Fibroblast of peridontal ligament (primary cell): Measurements from ENCODE around the gene TRAFD1.
A peak's percentile ranks its signal among the peaks of the same experiment; 100 is the strongest.

ENCODE experiments used
- DNase-seq: peaks from one replicate; pipeline ENCODE4 v3.0.0-alpha.2; 2010; ENCODE audit errors: extremely low read depth

Gene TRAFD1

DNA sequence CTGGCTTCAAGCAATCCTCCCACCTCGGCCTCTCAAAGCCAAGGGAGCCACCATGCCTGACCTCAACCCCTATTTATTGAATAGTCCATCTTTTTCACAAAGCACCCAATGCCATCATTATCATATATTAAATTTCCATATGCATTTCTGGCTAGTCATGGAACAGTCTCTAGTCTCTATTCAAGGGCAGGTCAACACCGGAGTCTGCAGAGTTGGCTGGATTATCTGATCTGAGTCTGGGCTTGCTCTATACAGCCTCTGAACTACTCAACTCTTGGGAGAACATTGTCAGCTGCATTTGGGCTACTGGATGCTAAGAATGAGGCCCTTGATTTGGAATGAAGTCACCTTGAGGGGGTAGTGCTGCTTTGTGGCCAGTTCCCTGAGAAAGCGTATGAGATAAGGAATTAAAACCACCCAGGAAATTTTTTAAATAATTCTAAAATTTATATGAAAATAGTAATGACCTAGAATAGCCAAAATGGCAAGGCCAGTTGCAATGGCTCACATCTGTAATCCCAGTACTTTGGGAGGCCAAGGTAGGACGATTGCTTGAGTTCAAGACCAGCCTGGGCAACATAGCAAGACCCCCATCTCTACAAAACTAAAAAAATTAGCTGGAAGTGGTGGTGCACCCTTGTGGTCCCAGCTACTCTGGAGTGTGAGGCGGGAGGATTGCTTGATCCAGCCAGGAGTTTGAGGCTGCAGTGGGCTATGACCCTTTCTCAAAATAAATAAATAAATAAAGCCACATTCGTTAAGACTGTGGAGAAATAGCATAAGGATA, 9.9 kb upstream of the TRAFD1 start:
- no peak for DNase-seq

DNA sequence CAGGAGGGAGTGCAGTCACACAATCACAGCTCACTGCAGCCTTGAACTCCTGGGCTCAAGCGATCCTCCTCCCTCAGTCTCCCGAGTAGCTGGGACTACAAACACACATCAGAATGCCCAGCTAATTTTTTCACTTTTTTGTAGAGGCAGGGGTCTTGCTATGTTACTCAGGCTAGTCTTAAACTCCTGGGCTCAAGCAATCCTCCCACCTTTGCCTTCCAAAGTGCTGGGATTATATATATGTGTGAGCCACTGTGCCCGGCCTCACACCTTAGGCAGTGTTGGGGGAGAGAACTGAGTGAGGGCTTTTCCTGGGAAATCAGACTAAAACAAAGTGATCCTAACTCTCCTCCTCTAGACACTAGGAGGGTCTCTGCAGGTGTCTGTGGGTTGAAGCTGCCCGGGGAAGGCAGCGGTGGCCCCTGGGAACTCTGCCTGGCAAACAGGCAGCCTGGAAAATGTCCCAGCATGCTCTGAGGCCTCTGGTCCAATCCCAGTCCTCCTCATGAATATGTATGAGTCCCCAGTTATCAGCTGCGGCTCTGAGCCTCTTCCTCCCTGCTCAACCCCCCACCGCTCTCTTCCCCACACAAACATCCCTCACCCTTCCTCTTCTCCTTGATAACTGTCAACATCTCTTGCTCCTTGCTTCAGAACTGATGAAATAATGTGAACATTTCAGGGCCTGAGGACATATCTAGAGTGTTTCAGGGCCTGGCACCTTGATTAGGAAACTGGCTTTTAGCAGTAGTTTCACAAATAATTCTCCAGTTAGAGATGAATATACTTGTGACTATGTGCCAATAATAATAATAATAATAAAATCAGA, 8.9 kb upstream of the TRAFD1 start:
- no peak for DNase-seq

DNA sequence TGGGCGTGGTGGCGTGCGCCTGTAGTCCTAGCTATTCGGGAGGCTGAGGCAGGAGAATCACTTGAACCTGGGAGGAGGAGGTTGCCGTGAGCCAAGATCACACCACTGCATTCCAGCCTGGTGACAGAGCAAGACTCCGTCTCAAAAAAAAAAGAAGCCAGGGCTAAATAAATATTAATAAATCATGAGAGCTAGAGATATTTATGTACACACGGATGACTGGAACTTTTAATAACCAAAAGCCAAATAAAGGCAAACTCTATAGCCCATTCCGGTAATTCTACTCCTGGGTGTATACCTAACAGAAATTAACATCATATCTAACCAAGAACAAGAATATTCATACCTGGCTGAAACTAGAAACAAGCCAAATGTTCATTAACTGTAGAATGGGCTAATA, 7.7 kb upstream of the TRAFD1 start:
- no peak for DNase-seq

DNA sequence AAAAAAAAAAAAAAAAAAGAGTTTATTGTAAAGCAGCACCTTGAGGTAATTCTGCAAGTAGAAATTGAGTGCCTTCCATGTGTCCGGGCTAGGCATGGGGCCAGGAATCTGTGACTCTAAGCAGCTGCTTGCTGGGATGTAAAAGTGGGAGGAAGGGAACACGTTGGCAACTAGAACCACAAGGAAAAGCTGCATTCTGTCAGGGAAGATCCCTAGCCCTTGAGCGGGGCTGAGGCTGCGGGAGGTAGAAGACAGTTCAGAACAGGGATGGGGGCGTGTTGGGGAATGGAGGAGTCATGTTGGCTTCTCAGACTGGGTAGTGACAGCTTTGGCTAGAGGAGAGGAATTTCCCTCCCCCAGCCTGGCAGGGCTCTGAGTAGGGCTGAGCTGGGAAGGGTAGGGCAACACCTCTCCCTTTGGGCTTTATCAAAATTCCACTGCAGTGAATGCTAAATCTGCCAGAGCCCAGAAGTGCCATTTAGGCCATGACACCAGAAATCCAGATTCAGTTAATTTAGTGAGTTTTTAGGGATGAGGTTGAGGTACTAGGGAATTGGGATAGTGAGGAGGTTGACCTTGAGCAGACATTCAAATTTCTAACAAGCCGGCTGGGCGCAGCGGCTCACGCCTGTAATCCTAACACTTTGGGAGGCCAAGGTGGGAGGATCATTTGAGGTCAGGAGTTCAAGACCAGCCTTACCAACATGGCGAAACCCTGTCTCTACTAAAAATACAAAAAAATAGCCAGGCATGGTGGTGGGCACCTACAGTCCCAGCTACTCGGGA, 3.4 kb upstream of the TRAFD1 start:
- peak; percentile 78 for DNase-seq

DNA sequence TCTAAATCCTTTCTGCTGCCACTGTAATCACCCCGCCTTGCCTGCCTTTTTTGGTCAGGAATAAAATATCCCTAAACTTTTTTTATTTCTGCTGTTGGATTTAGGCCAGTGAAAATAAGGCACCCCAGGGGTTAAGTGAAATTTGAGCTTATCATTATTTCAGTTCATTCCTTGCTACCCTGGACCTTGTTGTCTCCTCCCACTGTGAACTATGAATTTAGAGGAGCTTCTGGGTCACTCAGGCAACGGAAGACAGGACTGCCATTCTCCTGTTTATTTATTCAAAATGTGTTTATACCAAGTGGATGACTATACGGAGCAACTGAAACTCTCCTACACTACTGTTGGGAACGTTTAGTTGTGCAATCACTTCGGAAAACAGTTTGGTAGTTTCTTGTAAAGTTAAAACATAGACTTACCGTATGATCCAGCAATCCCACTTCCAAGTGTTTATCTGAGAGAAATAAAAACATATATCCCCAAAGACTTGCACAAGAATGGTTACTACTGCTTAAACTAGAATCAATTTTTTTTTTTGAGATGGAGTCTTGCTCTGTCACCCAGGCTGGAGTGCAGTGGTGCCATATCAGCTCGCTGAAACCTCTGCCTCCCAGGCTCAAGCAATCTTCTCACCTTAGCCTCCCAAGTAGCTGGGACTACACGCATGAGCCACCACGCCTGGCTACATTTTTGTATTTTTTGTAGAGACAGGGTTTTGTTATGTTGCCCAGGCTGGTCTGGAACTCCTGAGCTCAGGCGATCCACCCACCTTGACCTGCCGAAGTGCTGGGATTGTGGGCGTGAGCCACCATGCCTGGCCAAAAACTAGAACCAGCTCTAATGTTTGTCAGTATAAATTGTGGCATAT, 2.3 kb upstream of the TRAFD1 start:
- DNase-seq: peak; percentile 96

DNA sequence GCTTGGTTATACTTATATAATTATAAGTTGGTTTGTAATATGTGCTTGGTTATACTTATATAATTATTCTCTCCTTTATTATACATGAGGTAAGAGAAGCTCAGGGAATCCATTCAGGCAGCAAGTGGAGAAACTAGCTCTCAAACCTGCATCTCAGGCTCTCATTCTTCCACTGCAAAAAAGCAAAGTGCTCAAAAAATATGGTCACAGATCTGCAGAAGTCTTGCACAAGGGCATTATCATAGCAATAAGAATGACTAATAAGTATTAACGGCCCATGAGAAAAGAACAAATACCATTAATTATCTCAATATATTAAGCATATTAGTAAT, 476 bp upstream of the TRAFD1 start:
- no peak for DNase-seq

DNA sequence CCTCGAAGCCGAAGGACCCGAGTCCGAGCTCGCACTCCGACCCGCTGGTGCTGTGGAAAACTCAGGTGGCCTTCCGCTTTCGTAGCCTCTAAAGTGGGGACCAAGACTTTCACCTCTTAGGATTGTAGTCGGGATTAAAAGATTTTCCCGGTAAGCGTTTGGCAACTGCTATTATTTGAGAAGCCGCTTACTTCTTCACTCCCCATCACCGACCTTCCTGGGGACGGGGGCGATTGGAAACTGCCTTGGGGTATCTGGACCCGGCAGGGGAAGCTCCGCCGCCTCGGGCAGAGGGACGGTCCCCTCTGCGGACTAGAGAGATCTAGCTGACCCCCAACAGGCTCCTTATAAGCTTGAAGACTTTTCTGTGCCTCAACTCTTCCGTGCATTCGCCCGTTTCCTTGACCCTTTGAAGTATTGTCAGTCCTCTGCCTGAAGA, 659 bp downstream of the TRAFD1 start:
- DNase-seq: peak; percentile 15

DNA sequence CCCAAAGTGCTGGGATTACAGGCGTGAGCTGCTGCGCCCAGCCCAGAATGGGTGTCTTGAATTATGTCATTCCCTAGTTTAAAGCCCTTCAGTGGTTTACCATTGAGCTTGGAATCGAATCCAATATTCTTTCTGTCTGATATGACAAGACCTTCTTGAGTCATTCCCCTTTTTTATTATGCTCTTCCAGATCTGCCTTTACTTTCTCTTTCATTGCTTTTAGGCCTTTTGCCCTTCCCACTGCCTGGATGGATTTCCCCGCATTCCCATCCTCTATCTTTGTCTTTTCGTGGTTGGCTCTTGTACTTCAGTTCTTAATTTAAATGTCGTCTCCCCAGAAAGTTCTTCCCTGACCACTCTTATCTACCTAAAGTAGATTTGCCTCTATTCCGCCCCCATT, 1.6 kb downstream of the TRAFD1 start:
- DNase-seq: peak; percentile 45

DNA sequence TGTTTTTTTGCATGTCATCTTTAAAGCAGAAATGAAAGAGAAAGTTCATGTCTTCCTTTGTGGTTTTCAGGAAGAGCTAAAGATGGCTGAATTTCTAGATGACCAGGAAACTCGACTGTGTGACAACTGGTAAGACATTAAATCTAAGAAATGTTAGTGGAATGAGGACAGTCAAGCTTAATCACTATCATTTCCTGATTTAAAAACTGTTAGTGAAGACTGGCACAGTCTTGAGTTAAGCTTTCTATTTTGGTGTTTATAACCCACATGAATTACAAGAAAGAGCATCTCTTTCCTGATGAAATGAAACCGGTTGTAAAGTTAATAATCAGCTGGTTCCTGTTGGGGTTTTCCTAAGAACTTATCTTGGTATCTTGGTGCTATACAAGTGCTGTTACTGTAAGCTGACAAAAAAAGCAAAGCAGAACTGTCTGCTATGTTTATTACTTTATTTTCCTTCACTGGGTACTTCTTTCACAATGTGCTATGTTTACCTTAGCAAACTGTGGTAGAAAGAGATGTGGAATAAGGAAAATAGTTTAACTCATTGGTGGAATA, 5.2 kb downstream of the TRAFD1 start:
- DNase-seq: peak; percentile 43

DNA sequence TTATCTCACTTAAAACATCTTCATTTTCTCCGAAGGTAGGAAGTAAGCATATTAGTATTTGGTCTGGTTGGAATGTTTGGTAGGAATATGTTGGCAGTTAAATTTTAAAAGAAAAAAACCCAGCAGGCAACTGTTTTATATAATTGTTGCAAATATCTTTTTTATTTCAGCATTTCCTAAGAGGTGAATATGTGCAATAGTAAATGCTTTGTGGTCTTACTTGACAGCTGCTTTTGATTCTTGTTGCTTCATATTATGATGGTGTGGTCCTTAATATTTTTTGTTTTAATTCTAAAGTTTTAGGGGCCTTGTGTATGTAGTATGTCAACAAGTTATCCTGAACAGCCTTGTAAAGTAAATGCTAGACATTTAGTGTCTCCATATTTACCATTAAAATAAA, 6.3 kb downstream of the TRAFD1 start:
- peak; percentile 50 for DNase-seq

DNA sequence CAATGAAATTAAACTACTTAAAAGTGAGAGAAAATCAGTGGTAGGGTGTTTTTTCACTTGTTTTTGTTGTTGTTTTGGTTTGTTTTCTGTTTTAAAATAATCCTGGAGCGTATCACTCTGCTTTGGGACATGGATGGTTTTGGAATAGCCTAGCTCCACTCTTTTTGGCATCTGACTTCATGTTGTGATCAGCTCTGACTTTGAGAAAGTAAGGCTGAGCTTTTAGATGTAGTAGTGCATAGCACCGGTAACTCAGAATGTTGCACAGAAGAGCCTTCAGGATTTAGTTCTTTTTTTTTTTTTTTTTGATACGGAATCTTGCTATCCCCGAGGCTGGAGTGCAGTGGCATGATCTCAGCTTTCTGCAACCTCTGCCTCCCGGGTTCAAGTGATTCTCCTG, 8.1 kb downstream of the TRAFD1 start:
- no peak for DNase-seq

DNA sequence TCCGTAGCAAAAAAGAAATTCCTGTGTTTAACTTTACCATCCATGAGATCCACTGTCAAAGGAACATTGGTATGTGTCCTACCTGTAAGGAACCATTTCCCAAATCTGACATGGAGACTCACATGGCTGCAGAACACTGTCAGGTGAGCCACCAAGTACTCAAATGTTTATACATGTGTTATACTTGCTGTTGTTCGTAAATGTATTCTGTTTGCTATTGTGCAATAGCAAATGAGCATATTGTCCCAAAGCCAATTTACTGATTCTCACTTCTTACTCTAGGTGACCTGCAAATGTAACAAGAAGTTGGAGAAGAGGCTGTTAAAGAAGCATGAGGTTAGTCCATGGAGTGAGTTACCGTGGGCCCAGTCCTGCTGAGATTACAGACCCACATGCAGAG, 9.4 kb downstream of the TRAFD1 start:
- DNase-seq: no peak

DNA sequence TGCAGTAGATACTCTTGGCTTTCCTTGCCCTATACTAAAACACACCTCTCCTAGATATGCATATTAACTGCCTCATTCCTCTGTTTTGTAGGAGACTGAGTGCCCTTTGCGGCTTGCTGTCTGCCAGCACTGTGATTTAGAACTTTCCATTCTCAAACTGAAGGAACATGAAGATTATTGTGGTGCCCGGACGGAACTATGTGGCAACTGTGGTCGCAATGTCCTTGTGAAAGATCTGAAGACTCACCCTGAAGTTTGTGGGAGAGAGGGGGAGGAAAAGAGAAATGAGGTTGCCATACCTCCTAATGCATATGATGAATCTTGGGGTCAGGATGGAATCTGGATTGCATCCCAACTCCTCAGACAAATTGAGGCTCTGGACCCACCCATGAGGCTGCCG, 15.4 kb downstream of the TRAFD1 start:
- DNase-seq: no peak

DNA sequence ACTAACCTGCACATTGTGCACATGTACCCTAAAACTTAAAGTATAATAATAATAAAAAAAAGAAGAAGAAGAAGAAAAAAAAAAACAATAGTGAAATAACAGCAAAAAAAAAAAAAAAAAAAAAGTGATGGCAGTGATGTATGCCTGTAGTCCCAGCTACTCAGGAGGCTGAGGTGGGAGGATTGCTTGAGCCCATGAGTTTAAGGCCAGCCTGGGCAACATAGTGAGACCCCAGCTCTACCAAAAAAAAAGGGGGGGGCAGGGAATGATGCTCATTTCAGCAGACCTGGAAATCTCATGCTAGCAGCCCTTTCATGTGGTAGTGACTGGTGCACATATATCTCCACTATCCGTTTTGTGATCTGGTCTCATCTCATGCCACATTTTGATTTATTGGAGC, 20.8 kb downstream of the TRAFD1 start:
- DNase-seq: no peak

DNA sequence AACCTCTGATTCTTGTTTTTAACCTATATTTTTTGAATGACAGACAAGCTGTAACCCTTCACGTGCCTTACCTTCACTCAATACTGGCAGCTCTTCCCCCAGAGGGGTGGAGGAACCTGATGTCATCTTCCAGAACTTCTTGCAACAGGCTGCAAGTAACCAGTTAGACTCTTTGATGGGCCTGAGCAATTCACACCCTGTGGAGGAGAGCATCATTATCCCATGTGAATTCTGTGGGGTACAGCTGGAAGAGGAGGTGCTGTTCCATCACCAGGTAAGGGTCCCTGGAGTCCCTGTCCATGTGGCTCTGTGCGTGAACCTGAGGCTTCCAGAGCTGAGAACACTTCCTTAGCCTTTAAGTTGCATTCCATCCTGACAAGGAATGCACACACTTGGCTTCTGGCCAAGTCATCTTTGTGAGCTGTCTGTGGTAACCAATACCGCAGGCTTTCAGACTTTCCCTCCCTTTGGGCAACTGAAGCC, 22.7 kb downstream of the TRAFD1 start:
- DNase-seq: peak; percentile 49

DNA sequence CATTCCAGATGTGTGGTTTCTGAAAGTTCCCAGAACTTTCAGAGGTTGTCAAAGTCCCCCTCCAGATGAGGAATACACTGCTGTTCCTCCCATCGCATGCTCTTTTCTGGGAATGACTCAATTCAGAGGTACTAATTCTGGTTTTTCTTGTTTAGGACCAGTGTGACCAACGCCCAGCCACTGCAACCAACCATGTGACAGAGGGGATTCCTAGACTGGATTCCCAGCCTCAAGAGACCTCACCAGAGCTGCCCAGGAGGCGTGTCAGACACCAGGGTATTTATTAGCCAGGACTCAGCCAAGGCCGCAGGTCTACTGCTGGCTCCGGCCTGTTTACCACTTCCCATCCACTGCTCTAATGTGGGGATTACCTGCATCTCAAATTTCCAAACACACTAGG, 24.2 kb downstream of the TRAFD1 start:
- no peak for DNase-seq

DNA sequence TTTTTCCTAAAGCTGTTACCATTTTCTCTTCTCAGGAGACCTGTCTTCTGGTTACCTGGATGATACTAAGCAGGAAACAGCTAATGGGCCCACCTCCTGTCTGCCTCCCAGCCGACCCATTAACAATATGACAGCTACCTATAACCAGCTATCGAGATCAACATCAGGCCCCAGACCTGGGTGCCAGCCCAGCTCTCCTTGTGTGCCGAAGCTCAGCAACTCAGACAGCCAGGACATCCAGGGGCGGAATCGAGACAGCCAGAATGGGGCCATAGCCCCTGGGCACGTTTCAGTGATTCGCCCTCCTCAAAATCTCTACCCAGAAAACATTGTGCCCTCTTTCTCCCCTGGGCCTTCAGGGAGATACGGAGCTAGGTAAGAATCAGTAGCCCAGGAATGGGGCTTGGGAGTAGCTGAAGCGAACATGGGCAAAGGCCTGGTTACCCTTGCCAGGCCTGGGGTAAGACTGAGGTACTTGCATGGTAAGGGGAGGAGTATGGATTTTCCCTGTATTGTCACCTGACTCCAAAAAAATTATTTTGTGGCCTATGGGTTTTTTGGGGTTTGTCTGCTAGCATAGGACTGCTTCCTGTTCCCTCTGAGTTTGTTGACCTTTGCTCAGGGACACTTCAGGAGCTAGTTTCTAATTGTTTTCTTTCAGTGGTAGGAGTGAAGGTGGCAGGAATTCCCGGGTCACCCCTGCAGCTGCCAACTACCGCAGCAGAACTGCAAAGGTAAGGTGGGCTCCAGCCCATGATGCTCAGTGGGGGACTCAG, 26.6 kb downstream of the TRAFD1 start:
- no peak for DNase-seq

DNA sequence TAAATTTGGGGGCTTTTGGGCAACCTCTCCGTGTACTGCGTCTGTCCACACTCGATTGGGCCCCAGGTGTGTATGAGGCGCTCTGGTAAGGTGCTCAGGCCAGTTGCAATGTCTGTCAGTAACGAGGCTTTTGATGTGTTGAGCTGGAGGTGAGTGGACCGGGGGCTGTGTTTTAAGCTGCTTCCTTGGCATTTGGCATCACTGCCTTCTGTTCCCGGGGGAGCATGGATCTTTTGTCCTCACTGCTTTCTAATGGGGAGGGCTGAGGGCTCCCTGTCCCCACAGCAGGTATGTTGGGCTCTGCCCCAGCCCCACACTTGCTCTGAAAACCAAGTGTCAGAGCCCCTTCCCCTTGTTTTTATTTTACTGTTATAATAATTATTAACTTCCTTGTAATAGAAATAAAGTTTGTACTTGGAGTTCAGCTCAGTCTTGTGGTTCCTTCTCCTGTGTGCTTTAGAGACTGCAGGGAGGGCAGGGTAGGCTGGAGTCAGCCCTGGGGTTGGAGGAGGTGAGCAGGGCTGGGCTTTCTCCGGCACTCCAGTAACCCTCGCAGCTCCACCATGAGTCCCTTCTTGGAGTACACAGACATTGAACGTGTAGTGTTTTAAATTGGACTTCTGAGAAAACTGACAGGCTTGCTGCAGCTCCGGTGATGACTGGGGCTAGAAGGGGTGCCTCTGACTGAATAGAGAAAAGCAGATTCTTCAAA, 28.0 kb downstream of the TRAFD1 start:
- no peak for DNase-seq

DNA sequence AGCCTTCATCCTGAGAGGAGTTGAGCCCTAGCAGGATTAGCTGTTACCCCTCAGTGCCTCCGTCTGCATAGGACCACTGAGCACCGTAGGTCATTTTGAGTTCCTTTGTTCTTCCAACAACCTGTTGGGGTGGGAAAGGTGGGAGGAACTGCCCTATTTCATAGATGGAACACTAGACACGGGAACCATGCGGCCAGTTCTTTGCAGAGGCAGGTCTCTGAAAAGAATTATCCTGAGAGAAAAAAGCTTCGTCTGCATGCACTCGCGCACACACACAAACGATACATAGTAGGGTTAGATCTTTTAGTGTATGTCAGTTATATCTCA, 28.5 kb downstream of the TRAFD1 start:
- DNase-seq: no peak
